Ovary (tissue), 9 donors: ENCODE data around the gene TRAF3. TPM values are rescaled to one million over a fixed set of nuclear protein-coding genes. Genes with fewer than 3 reads are reported as not detected.
A peak's percentile ranks its signal among the peaks of the same experiment; 100 is the strongest.

ENCODE experiments used
- DNase-seq, 5 donors: peaks; one replicate each; pipeline ENCODE4 v3.0.0-alpha.2; 2019 to 2020
- H3K27ac ChIP-seq, 2 donors: fragments of 200-600 bp; one replicate each; pipeline versions ENCODE4 v1.5.1 to v1.8.0; 2019 to 2022
- H3K27me3 ChIP-seq: fragments of 200-600 bp; one replicate; pipeline ENCODE4 v1.8.0; 2022
- H3K36me3 ChIP-seq: fragments of 200-600 bp; sonication (generic); one replicate; pipeline ENCODE4 v1.5.1; 2019
- H3K4me1 ChIP-seq: one replicate; pipeline ENCODE4 v1.8.1; 2013; ENCODE audit warnings: mild to moderate bottlenecking, moderate library complexity; ENCODE audit not compliant: insufficient read depth
- H3K4me3 ChIP-seq: fragments of 200-600 bp; sonication (generic); one replicate; pipeline ENCODE4 v1.5.1; 2017
- H3K9me3 ChIP-seq, 2 donors: fragments of 200-600 bp in 1 of 2; sonication (generic) in 1 of 2; one replicate each; pipeline versions ENCODE4 v1.5.1 to v1.8.1; 2013 to 2019; ENCODE audit warnings: mild to moderate bottlenecking in 1 of 2, moderate library complexity in 1 of 2
- EP300 ChIP-seq: sonication (generic); formaldehyde crosslinking; IDR thresholded peaks from one replicate; pipeline ENCODE4 v1.6.1; 2017; ENCODE audit warnings: antibody characterized with exemption
- POLR2A ChIP-seq: fragments of 450-650 bp; IDR thresholded peaks from one replicate; pipeline ENCODE4 v1.6.1; 2017; ENCODE audit warnings: antibody characterized with exemption, mild to moderate bottlenecking, moderate library complexity
- WGBS, 3 donors: extraction: QIAGEN DNeasy Blood & Tissue Kit in 1 of 3; methylation state at CpG; one replicate each; pipeline versions ENCODE4 v1.1.5 to v1.1.7; 2013 to 2017; 5-methylcytosine and 5-hydroxymethylcytosine counted together
- intact Hi-C, 4 donors: fragments of 100-400 bp; cut with DNase I; formaldehyde crosslinking; loops; one replicate each; pipeline versions ENCODE4 v1.11.0 to v1.15.1; 2022 to 2023
- polyA plus RNA-seq, 2 donors: library from polyadenylated mRNA; stranded (reverse); fragments of 200-250 nt in 1 of 2; fragments of 350-450 nt in 1 of 2; fragmentation: Illumina TruSeq in 1 of 2; extraction: RNeasy Lipid Tissue Mini Kit (QIAGEN cat#74804) in 1 of 2; gene quantifications; one replicate each; pipeline ENCODE4 v1.2.3, GENCODE V29; 2013 to 2014
- total RNA-seq, 7 donors: library from RNA; depleted of rRNA in 2 of 7; stranded (reverse); fragments of >200 nt in 2 of 7; fragmentation: NEBNext Ultra II Directional in 3 of 7; extraction: Animal tissue kit (Norgen Biotek cat#: 25700) in 3 of 7; gene quantifications; one replicate each; pipeline versions ENCODE4 v1.1.0 to v1.2.4, GENCODE V29; 2016 to 2023
- TF ChIP-seq, protein P1 (sequence below), 3 donors: fragments of 450-650 bp in 2 of 3; fragments of 200-600 bp in 1 of 3; IDR thresholded peaks; one replicate each; pipeline versions ENCODE4 v1.5.1 to v1.8.0; 2016 to 2022; ENCODE audit warnings: antibody characterized with exemption in 3 of 3, mild to moderate bottlenecking in 1 of 3
- donor health status: DM: no; HTN: no; CAD: no; lungs with moderate emphysema.
- donor health status: DM: no; HTN: no; CAD: no.
- donor health status: Bipolar disorder and iron deficiency.
- donor health status: DM: yes; HTN: yes; CAD: no.
- donor health status: DM: no; HTN: no; CAD: no.
- donor health status: DM: yes; HTN: yes; CAD: no.

TRAF3 gene
- total and polyA plus RNA-seq, 9 donors, result 2.9 to 17.0 (median 11.4) TPM

- Histone ChIP-seq H3K4me3 (peak overlapping the region; percentile 27), H3K9me3 (no peaks in the 10 kb centered on the region), H3K36me3 (no peaks in the 10 kb centered on the region), H3K27ac (no peak overlapping the region), H3K27me3 (no peaks in the 10 kb centered on the region), H3K4me1 (peaks cover 14% of the 10 kb centered on the region)
- TF ChIP-seq EP300 (no peak), POLR2A (no peak)
- TF ChIP-seq, protein P1, sequence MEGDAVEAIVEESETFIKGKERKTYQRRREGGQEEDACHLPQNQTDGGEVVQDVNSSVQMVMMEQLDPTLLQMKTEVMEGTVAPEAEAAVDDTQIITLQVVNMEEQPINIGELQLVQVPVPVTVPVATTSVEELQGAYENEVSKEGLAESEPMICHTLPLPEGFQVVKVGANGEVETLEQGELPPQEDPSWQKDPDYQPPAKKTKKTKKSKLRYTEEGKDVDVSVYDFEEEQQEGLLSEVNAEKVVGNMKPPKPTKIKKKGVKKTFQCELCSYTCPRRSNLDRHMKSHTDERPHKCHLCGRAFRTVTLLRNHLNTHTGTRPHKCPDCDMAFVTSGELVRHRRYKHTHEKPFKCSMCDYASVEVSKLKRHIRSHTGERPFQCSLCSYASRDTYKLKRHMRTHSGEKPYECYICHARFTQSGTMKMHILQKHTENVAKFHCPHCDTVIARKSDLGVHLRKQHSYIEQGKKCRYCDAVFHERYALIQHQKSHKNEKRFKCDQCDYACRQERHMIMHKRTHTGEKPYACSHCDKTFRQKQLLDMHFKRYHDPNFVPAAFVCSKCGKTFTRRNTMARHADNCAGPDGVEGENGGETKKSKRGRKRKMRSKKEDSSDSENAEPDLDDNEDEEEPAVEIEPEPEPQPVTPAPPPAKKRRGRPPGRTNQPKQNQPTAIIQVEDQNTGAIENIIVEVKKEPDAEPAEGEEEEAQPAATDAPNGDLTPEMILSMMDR (IDR thresholded peaks at IDR 0.05), result no peak
- intact Hi-C loops, result loop anchor here in 2 of 4 donors (10.0 kb wide), 2 partner anchors 234 to 404 kb away; no protein-coding TSS in a partner anchor
- peak; percentile 56 to 77 (median 60) for DNase-seq
- WGBS, 3 donors, result 1% methylated on average over 61 to 94 of the region's 94 CpGs
Measured at GRCh38 chr14:102928412-102929240, 151.4 kb downstream of the TRAF3 start.

DNA sequence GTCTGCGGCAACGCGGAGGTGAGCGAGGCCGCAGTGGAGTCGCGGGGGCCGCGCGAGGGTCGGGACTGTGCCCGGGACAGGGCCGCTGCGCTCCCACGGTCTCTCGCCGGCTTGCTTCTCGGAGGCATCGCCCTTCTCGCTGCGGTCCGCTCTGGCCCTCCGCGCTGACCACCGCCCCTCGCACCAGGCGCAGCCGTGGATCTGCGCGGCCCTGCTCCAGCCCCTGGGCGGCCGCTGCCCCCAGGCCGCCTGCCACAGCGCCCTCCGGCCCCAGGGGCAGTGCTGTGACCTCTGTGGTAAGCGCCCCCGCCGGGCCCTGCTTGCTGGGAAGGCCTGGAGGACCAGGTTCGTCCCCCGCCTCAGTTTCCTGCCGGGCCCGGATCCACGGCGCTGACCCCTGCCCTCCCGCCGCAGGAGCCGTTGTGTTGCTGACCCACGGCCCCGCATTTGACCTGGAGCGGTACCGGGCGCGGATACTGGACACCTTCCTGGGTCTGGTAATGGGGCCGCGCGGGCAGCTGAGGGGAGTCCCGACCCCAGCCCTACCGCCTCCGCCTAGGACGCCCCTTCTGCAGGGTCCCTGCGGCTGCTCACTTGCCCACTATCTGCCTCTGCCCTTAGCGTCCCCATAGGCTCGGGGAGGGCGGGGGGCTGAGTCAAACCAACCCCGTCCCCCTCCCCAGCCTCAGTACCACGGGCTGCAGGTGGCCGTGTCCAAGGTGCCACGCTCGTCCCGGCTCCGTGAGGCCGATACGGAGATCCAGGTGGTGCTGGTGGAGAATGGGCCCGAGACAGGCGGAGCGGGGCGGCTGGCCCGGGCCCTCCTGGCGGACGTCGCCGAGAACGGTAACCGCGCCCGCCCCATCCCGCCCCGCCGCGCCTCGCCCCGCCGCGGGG, 152.2 kb downstream of the TRAF3 start:
- Histone ChIP-seq H3K4me3 (peak overlapping the region; percentile 27), H3K27me3 (no peaks in the 10 kb centered on the region), H3K4me1 (peaks cover 14% of the 10 kb centered on the region), H3K27ac (no peak overlapping the region), H3K36me3 (no peaks in the 10 kb centered on the region), H3K9me3 (no peaks in the 10 kb centered on the region)
- TF ChIP-seq POLR2A, result no peak
- TF ChIP-seq, protein P1 (IDR thresholded peaks at IDR 0.05), result no peak
- TF ChIP-seq EP300, result no peak
- no peak for DNase-seq
- WGBS, 3 donors, result 1% methylated on average over 27 to 94 of the region's 94 CpGs
- intact Hi-C loops, result loop anchor here in 2 of 4 donors (10.0 kb wide), 2 partner anchors 235 to 405 kb away; no protein-coding TSS in a partner anchor

DNA sequence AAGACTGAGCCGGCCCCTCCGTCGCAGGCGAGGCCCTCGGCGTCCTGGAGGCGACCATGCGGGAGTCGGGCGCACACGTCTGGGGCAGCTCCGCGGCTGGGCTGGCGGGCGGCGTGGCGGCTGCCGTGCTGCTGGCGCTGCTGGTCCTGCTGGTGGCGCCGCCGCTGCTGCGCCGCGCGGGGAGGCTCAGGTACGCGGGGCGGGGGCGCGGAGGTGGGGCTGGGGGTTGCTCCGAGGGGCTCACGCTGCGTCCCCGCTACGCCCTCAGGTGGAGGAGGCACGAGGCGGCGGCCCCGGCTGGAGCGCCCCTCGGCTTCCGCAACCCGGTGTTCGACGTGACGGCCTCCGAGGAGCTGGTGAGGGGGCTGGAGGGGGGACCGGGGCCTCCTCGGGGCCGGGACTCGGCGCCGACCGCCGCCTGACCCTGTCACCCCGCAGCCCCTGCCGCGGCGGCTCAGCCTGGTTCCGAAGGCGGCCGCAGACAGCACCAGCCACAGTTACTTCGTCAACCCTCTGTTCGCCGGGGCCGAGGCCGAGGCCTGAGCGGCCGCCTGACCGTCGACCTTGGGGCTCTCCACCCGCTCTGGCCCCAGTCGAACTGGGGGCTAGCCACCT, 153.0 kb downstream of the TRAF3 start:
- TF ChIP-seq POLR2A (no peak), EP300 (no peak)
- TF ChIP-seq, protein P1 (IDR thresholded peaks at IDR 0.05), result no peak
- no peaks in the 10 kb centered on the region for H3K27me3 ChIP-seq
- H3K36me3 ChIP-seq, result no peaks in the 10 kb centered on the region
- H3K4me3 ChIP-seq, result no peak overlapping the region
- intact Hi-C loops, result no loop called here
- DNase-seq, result no peak
- H3K4me1 ChIP-seq, result peaks cover 14% of the 10 kb centered on the region
- H3K27ac ChIP-seq, result no peak overlapping the region
- 2 to 4% (median 2%) methylated on average over 13 to 74 of the region's 74 CpGs for WGBS, 3 donors
- no peaks in the 10 kb centered on the region for H3K9me3 ChIP-seq
